Cardiac muscle cell (in vitro differentiated cells and primary cell): ENCODE results near the gene GPR152. TPM values are rescaled to one million over a fixed set of nuclear protein-coding genes. Genes with fewer than 3 reads are reported as not detected.
A peak's percentile ranks its signal among the peaks of the same experiment; 100 is the strongest.
"Not testable (repeated sequence)": the region's sequence is repeated elsewhere in the genome, so short reads cannot be mapped to it uniquely, and the experiment has no call there.

Experiments
- DNase-seq, 2 donors: peaks; one replicate each; pipeline versions ENCODE4 v3.0.0 to v3.0.0-alpha.2; 2010 to 2017; ENCODE audit warnings: low read depth in 1 of 2, low spot score in 1 of 2
- H3K27ac ChIP-seq: fragments of 200-600 bp; sonication (generic); 2 replicates; pipeline ENCODE4 v1.5.1; 2016
- H3K27me3 ChIP-seq: fragments of 200-600 bp; sonication (generic); 2 replicates; pipeline ENCODE4 v1.6.0; 2016; ENCODE audit warnings: control low read depth
- H3K36me3 ChIP-seq: fragments of 200-600 bp; sonication (generic); 2 replicates; pipeline ENCODE4 v1.5.1; 2016; ENCODE audit warnings: control low read depth
- H3K4me1 ChIP-seq: fragments of 200-600 bp; sonication (generic); 2 replicates; pipeline ENCODE4 v1.8.1; 2017; ENCODE audit warnings: low read depth, mild to moderate bottlenecking, mixed run types
- H3K4me3 ChIP-seq: fragments of 200-600 bp; sonication (generic); 2 replicates; pipeline ENCODE4 v1.5.1; 2016; ENCODE audit warnings: mild to moderate bottlenecking
- H3K9me3 ChIP-seq: fragments of 200-600 bp; sonication (generic); 2 replicates; pipeline ENCODE4 v1.5.1; 2017; ENCODE audit warnings: low read depth, mild to moderate bottlenecking, control low read depth
- polyA plus RNA-seq: library from polyadenylated mRNA; unstranded; fragments of >200 nt; fragmentation: Nextera tagmentation; extraction: Ambion mirVana; gene quantifications from 2 replicates; pipeline ENCODE4 v1.2.1, GENCODE V29; 2016
- total RNA-seq: library from RNA; depleted of rRNA; stranded (reverse); fragments of >200 nt; gene quantifications from 2 replicates; pipeline ENCODE4 v1.2.3, GENCODE V29; 2016
- TF ChIP-seq, protein P1 (sequence below): IDR thresholded peaks from 2 replicates; pipeline ENCODE4 v1.5.1; 2012; ENCODE audit warnings: low read depth, mild to moderate bottlenecking, low read length

The GPR152 gene
- total and polyA plus RNA-seq, 2 experiments from 2014 or later = not detected

DNA sequence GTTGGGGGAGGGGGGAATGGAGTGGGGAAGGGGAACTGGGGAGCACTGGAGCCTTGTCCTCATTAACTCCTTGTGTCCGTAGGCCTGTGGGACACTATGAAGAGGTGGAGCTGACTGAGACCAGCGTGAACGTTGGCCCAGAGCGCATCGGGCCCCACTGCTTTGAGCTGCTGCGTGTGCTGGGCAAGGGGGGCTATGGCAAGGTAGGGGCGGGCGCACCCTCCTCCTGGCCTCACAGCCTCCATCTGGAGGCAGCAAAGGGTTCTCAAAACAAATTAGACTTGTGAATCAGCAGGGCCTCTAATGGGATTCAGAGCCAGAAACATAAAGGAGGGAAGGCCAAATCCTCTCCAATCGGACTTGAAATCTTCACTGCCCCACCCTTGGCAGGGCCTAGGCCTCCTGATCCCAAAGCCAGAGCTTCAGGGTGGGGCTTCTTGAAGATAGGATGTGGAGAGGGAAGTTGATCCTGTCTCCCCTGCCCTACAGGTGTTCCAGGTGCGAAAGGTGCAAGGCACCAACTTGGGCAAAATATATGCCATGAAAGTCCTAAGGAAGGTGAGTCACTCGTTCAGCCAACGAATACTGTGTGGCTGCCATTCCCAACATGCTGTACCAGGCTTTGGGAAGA is 23.4 kb downstream of the GPR152 start:
- H3K27me3 ChIP-seq = no peaks in the 10 kb centered on the region
- no peak for DNase-seq
- H3K9me3 ChIP-seq = no peaks in the 10 kb centered on the region
- H3K4me1 ChIP-seq = no peaks in the 10 kb centered on the region
- H3K27ac ChIP-seq = peak overlapping the region; percentile 91
- H3K36me3 ChIP-seq = peaks cover 17% of the 10 kb centered on the region
- H3K4me3 ChIP-seq = peak overlapping the region; percentile 92
- TF ChIP-seq, protein P1, sequence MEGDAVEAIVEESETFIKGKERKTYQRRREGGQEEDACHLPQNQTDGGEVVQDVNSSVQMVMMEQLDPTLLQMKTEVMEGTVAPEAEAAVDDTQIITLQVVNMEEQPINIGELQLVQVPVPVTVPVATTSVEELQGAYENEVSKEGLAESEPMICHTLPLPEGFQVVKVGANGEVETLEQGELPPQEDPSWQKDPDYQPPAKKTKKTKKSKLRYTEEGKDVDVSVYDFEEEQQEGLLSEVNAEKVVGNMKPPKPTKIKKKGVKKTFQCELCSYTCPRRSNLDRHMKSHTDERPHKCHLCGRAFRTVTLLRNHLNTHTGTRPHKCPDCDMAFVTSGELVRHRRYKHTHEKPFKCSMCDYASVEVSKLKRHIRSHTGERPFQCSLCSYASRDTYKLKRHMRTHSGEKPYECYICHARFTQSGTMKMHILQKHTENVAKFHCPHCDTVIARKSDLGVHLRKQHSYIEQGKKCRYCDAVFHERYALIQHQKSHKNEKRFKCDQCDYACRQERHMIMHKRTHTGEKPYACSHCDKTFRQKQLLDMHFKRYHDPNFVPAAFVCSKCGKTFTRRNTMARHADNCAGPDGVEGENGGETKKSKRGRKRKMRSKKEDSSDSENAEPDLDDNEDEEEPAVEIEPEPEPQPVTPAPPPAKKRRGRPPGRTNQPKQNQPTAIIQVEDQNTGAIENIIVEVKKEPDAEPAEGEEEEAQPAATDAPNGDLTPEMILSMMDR = no peak

DNA sequence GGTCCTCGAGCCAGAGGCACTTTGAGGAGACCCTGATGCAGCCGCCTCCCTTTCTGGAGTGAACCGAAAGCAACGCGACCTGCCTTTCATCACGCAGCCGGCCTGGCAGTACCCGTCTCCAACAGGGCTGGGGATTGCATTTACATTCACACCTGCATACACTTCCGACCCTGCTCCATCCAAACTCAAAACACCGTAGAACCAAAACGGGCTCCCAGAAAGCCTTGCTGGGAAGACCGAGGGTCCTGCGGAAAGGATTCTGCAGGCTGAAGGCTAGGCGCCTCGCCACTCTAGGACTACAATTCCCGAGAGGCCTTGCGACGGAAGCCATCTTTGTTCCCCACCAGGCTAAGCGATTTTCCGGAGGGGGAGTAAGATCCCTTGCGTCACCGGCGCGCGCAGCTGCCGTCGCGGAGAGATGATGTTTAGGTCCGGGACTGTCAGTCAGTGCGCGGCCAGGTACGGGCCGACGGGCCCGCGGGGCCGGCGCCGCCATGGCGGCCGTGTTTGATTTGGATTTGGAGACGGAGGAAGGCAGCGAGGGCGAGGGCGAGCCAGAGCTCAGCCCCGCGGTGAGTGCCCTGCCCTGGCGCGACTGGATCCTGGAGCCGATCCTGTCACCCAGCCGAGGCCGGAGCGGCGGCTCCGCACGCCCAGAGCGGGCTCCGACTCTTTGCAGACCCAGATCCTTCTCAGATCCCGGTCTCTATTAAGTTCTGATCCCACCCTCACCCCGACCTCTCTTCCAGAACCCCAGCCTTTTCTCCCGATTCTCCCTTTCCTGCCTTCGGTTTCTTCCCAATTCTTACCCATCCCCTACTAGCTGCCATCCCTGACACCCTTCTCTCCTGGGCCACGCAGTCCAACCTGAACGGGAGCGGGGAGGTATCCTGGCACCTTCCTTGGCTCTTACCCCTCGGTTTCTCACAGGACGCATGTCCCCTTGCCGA is 24.2 kb downstream of the GPR152 start, which contains the start of gene RPS6KB2:
Gene RPS6KB2, plus strand, starts transcription at position 443 of the 950 bp plus-strand sequence. Its CDS starts 52 bp downstream, at position 495.
- TF ChIP-seq, protein P1 = no peak
- Histone ChIP-seq H3K9me3 (no peaks in the 10 kb centered on the region), H3K27ac (peak within 1 kb of the TSS; percentile 91), H3K4me3 (peak within 1 kb of the TSS; percentile 92), H3K36me3 (peaks cover 10% of the 10 kb centered on the region), H3K27me3 (no peaks in the 10 kb centered on the region), H3K4me1 (no peaks in the 10 kb centered on the region)
- DNase-seq = peak; percentile 97 to 98

DNA sequence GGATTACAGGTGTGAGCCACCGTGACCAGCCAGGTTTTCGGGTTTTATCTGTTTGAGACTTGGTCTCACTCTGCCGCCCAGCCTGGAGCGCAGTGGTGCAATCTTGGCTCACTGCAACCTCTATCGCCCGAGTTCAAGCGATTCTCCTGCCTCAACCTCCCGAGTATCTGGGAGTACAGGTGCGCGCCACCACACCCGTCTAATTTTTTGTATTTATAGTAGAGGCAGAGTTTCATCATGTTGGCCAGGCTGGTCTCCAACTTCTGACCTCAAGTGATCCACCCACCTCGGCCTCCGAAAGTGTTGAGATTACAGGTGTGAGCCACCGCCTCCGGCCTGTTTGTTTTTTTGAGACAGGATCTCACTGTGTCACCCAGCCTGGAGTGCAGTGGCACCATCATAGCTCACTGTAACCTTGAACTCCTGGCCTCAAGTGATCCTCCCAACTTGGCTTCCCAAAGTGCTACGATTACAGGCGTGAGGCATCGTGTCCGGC is 25.1 kb downstream of the GPR152 start:
- Histone ChIP-seq H3K4me3 (peak overlapping the region; percentile 92), H3K27ac (peak overlapping the region; percentile 11)
- DNase-seq, H3K4me1 ChIP-seq, H3K36me3 ChIP-seq, H3K27me3 ChIP-seq, H3K9me3 ChIP-seq: not testable (repeated sequence)

DNA sequence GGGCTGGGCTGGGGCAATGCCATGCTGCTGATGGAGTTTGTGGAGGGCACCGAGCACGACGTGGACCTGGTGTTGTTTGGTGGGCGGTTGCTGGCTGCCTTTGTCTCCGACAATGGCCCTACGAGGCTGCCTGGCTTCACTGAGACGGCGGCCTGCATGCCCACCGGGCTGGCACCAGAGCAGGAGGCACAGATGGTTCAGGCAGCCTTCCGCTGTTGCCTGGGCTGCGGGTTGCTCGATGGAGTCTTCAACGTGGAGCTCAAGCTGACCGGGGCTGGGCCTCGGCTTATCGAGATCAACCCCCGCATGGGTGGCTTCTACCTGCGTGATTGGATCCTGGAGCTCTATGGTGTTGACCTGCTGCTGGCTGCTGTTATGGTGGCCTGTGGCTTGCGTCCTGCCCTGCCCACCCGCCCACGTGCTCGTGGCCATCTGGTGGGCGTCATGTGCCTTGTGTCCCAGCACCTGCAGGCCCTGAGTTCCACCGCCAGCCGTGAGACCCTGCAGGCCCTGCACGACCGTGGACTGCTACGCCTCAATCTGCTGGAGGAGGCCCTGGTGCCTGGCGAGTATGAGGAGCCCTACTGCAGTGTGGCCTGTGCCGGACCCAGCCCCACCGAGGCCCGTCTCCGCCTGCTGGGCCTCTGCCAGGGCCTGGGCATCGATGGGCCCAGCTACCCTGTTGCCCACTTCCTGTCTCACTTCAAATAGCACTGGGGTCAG is 28.5 kb downstream of the GPR152 start:
- H3K36me3 ChIP-seq = no peaks in the 10 kb centered on the region
- no peaks in the 10 kb centered on the region for H3K9me3 ChIP-seq
- no peak for DNase-seq
- no peak overlapping the region for H3K27ac ChIP-seq
- H3K4me3 ChIP-seq = no peak overlapping the region
- TF ChIP-seq, protein P1 = no peak
- H3K27me3 ChIP-seq = no peaks in the 10 kb centered on the region
- H3K4me1 ChIP-seq = peaks cover 7% of the 10 kb centered on the region

DNA sequence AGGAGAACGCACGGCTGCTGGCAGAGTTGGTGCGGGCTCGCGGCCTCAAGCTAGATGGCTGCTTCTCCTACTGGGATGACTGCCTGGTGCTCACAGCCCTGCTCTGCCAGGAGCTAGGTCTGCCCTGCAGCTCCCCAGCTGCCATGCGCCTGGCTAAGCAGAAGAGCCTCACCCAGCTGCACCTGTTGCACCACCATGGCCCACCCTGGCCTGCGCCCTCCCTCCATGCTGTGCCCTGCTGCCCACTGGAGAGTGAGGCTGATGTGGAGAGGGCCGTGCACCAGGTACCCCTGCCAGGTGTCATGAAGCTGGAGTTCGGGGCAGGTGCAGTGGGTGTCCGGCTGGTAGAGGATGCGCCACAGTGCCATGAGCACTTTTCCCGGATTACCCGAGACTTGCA is 29.1 kb downstream of the GPR152 start:
- DNase-seq = no peak
- peaks cover 7% of the 10 kb centered on the region for H3K4me1 ChIP-seq

More for the DNA sequence above, 29.1 kb downstream of the GPR152 start:
- H3K27ac ChIP-seq = no peak overlapping the region
- no peaks in the 10 kb centered on the region for H3K36me3 ChIP-seq
- no peaks in the 10 kb centered on the region for H3K27me3 ChIP-seq
- no peak overlapping the region for H3K4me3 ChIP-seq
- TF ChIP-seq, protein P1 = no peak
- no peaks in the 10 kb centered on the region for H3K9me3 ChIP-seq
